CD4-positive, alpha-beta T cell treated with Interleukin-21 for 1 hour (primary cell): ENCODE data around the gene P4HA2.
A peak's percentile ranks its signal among the peaks of the same experiment; 100 is the strongest.

Experiments
- DNase-seq: peaks from one replicate; pipeline ENCODE4 v3.0.0-alpha.2; 2020

The P4HA2 gene

GRCh38 chr5:132227485-132228240 lies at the start of gene P4HA2:
Gene P4HA2 (minus strand): TSS chr5:132227853. CDS start chr5:132218626, 9,227 bp downstream.
- peak; percentile 39 for DNase-seq

DNA sequence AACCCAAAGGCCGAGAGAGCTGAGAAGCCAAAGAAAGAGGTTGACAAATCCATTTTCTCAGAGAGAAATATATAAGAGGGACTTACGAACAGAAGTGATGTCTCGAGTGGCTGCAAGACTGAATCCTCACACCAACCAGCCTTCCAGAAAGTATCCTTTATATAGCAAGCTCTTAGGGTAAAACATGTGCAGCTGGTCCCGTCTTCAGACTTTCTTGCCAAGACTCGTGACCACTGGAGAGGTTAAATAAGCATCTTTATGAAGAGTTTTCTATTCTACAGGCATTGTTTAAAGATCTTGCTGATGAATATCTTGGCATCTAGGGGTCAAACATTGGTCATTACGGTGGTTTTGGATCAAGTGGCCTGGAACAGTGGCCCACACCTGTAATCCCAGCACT lies 49.6 kb upstream of the P4HA2 start:
- DNase-seq = no peak

- no peak for DNase-seq
Measured at GRCh38 chr5:132275367-132276220, 47.9 kb upstream of the P4HA2 start.

DNA sequence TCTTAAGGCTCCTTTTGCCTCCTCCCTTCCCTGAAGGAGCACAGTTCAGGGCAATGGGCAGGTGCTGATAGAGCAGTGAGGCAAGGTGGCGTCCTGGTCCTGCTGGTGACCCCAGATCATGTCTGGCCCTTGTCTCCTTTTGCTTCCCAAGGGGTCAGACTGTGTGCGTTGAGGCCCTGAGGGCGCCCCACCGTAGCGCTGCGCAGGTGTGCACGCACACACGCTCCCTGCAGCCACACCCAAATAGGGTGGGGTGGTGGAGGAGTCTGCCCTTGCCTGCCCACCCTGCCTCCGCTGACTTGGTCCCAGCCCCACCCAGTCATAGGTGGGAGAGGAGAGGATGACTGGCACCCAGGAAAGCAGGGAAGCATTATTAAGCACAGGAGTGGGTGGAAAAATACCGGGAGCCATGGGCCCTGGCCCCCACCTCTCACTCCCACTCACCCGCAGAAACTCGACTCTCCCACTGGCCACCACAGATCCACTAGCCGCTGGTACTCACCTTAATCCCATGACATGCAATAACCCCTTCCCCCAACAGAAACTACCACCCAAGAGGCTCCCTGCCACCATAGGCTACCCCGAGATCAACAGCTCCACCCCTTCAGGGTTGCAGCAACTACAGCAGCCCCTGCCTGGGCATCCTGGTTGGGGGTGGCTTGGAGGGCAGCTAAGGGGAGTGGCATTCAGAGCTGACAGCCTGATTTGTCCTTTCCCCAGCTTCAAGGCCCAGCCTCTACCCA lies 46.6 kb upstream of the P4HA2 start:
- DNase-seq = no peak

- DNase-seq = no peak
Measured at GRCh38 chr5:132273631-132274030, 46.0 kb upstream of the P4HA2 start.

DNA sequence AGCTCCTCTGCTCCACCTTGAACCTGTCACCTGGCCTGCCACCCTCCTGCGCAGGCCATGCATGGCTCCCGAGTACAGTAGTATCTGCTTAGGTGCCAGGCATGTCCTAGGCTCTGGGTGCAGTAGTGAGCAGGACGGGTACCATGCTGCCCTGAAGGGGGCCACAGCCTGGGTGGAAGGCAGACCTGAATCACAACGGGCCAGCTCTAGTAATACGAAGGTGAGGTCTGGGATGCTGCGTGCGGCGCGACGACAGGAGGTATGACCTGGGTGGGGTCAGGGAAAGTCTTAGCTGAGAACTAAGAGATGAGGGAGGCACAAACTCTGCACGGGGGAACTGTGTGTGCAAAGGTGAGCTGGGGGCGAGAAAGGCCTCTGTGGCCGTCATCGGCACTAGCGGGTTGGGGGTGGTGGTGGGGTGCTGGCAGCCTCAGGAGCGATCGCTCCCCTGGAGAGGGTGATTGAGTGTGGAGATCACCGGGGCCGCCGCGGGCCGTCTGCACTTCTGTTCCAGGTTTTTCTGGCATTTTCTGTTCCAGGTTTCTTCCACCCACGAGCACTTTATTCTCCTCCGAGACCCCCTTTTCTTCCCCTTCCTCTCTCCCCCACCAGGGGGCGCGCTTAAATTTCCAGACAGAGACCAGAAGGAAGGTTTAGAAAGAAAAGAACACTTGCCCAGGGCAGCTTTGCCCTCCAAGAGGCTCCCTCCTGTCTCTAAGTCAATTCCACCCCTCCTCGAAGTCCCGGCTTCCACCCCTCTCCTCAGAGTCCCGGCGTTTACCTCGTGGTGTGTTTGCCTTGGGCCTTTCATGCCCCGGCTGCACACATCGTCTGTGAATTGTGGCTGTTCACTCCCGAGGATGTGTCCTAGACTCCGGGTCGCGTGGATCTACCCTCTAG lies 44.9 kb upstream of the P4HA2 start:
- peak; percentile 60 for DNase-seq

DNA sequence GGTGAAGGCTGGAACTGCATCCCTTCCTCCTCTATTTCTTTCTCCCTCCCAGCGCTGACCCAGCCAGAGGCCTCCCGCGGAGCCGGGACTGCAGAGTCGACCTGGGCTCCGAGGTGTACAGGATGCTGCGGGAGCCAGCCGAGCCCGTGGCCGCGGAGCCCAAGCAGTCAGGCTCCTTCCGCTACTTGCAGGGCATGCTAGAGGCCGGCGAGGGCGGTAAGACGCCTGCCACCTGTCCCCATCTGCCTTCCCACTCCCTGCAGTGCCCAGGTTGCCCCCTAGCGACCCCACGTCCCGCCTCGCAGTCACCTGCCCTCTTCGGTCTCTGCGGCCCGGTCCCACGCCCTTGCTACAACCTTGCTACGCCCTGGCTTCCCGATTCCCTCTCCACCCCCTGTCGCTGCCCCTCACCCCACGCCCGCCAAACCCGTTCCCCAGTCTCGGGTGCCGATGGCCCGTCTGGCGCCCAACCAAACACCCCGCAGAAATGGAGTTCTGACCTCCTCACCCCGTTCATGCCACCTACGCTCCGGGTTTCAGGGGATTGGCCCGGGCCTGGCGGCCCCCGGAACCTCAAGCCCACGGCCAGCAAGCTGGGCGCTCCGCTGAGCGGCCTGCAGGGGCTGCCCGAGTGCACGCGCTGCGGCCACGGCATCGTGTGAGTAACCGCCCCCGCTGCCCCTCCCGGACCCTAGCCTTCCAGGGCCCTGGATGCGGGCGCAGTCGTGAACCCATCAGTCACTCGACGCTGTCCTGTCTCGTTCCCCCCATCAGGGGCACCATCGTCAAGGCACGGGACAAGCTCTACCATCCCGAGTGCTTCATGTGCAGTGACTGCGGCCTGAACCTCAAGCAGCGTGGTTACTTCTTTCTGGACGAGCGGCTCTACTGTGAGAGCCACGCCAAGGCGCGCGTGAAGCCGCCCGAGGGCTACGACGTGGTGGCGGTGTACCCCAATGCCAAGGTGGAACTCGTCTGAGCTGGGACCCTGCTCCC lies 43.9 kb upstream of the P4HA2 start:
- DNase-seq = no peak

GRCh38 chr5:132270706-132271105 lies 43.1 kb upstream of the P4HA2 start:
- DNase-seq = no peak

DNA sequence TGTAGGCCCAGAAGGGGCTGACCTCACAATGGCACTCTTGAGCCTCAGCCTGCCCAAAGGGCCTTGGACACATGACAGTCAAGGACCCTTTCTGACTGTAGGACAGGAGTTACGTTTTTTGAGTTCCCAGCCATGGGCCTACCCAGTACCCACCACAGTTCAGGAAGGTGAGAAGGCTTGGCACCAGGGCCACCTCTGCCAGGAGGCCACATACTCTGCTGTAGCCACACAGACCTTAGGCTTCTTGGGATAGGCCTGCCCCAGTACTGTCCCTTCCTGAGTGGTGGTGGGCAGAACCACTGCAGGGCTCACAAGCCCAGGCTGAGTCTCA lies 42.6 kb upstream of the P4HA2 start:
- no peak for DNase-seq

DNA sequence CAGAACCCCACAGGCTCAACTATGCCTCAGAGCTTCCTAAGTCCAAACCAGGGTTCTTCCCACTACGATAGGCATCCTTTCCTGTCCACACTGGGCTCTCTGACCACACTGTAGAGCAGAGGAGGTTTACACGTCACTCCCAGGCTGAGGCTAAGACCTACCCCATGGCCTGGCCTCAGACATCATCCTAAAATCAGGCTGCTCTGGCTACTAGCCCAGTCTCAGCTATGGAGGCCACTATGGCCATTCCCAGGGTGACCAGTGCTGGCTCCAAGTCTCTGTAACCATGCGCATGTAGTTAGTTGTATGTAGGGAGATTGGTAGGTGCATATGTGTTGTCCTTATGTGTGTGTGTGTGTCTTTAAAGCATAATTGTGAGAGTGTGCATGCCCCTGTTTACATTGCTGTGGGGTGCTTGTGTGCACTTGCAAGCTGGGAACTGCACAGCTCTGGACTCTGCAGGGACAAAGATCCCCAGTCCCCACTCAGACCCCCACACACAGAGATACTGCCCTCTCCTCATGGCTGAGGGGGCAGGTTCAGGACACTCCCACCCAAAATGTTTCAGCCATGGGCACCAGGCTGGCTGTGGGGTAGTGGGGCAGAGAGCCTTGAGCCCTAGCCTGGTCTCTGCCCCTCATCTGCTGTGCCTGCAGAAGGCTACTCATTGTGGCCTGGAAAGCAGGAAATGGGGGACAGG lies 42.1 kb upstream of the P4HA2 start:
- no peak for DNase-seq

- DNase-seq = no peak
Measured at GRCh38 chr5:132268769-132269551, 41.3 kb upstream of the P4HA2 start.

DNA sequence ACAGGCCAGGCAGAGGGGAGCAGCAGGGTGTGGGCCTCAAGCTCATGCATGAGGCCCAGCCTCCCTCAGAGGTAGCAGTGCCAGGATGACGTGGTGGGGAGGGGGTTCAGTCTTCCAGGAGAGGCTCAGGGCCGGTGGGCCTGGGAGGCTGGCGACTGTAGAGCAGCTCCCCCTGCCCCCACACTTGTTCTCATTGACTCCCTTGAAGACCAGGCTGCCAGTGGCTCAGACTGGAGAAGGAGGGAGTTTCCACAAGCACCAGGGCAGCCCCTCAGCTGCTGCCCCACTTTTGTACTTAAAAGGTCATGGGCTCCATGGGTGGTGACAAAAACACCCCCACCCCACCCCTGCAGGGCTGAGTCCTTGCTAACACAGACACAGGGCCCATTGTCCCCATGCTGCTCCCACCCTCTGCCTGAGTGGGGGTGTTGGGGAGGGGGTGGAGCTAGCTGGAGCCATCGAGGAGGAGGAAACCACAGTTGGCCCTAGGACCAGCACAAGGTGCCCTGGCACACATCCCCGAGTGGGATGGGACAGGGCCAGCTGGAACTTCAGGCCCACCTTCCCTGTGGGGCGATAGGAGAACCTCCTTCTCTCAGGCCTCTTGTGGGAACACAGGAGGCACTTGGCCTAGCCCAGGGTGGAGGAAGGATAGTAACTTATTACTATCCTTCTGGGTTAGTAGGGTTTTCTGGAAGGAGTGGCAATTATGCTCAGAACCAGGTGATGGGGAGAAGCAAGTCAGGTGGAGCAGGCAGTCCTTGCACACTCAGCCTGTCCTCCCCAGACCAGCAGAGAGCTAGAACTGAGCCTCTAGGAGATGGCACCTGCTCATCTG lies 40.5 kb upstream of the P4HA2 start:
- DNase-seq = no peak

- DNase-seq = no peak
Measured at GRCh38 chr5:132267166-132267739, 39.6 kb upstream of the P4HA2 start.

DNA sequence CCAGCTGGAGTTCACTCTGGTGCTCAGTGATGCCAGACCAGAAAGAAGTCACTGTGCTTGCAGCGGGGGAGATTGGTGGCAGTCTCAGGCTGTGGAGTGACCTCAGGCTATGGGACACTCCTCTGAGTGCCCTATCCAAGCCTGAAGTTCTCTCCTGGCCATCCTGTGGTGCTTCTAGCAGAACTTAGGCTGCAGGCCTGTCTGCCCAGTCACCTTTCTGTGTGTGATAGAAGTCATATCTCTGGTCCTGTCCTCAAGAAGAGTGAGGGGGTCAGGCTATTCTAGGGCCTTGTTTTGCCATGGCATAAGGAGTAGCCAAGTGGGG lies 39.1 kb upstream of the P4HA2 start:
- no peak for DNase-seq

DNA sequence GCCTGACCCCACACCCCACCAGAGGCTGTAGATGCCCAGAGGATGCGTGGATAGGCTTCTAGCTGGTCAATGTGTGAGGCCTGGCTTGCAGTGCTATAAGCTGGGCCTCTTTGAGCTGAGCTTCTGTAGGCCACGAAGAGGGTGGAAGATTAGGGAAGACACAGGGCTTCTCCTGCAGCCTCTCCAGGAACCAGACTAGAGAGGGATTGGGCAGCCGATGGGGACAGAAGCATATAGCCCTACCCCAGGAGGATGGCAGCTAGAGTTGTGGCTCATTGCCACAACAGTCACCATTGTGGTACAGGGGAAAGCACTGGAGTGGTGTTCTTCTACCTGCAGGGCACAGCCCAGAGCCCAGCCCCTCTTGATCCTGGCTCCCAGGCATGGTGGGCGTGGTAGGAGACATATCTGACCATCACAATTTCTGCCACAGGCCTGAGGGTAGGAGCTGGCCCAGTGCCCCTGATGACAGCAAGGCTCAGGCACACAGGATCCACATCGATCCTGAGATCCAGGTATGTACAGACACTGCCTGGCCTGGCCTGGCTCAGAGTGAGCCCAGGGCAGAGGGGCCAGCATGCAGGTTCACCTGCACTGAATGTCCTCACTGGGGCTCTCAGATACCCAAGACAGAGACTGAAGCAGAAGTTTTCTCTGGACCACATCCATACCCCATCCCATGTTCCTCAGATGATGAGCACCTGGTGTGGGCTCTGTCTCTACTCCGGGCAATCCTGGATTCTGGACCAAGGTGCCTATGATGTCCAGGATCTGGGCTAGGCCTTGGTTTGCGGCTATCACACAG lies 38.6 kb upstream of the P4HA2 start:
- DNase-seq = no peak

DNA sequence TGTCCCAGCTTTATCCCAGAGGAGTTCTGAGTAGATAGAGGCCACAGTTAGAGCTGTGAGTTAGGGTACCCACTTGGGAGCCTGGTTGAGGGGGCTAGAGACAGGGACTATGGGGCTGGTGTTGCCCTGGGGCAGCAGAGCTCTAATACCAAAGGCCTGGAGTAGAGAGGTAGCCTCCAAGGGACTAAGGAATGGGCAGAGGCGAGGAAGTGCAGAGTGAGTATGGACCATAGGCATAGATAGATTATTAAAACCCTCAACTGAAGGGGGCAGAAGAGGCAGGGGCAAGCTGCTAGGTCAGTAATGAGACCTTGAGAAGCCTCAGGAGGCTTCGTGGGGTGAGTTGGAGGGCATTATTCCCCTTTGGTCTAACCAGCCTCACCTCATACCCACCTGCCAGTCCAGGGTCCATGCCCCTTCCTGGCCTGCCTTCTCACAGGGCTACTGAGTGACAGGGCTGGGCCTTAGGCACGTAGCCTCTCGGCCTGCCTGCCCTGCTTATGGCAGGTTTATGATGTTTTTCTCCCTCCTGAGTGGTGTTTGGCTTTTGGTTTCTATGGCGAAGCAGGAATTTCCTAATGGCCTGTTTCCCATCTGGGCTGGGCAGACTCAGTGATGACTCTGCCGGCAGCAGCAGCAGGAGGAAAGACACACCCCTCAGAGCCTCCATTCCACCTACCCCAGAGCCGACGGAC lies 37.8 kb upstream of the P4HA2 start:
- no peak for DNase-seq
